LNCAP (cell line): ENCODE measurements around the gene DMRTA2.

Source experiments
- CTCF ChIP-seq: fragments of 450-650 bp; IDR thresholded peaks from 2 replicates; pipeline ENCODE4 v1.5.1; 2017; ENCODE audit warnings: mild to moderate bottlenecking

Gene DMRTA2

GRCh38 chr1:50450861-50451653 is 27.8 kb upstream of the DMRTA2 start:
- no peak for TF ChIP-seq CTCF

GRCh38 chr1:50447961-50448360 is 24.7 kb upstream of the DMRTA2 start:
- no peak for TF ChIP-seq CTCF

- TF ChIP-seq CTCF = no peak
These were observed 17.9 kb upstream of the DMRTA2 start for GRCh38 chr1:50441183-50441582.

GRCh38 chr1:50438945-50439344 is 15.7 kb upstream of the DMRTA2 start:
- TF ChIP-seq CTCF = no peak

DNA sequence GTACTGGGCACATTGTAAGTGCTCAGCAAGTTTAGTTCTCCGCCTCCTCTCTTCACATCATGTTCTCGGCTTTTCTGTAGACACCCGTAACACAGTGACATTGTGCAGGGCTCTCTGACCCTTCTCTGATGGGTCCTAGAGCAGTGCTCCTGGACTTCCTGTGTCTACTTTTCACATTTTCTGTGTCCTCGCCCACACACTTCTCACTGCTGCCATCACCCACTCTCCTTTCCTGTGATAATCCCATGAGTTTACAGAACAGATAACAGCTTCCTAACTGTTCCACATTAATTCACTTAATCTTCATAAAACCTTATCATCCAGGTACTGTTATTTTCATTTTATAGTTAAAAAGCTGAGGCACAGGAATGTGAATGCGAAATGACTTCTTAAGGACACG is 13.2 kb upstream of the DMRTA2 start:
- TF ChIP-seq CTCF = no peak

DNA sequence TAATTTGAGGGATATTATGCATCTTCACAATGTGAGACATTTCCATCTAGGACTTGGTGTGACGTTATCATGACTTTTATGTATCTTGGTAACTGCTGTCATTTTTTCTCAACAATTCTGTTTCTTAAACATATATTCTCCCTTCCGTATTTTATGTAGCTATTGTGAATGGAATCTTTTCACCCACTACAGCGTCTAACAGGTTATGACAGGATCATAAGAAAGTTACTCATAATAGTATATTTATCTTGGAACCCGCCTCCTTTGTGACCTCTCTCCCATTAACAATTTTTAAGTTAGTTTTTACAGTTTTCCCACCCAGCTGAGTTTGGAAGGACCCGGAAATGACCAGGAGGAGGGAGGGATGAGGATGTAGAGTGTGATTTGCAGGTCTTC is 6.8 kb upstream of the DMRTA2 start:
- TF ChIP-seq CTCF = no peak

GRCh38 chr1:50427818-50428779 is 4.9 kb upstream of the DMRTA2 start:
- TF ChIP-seq CTCF = no peak
